Measurements from ENCODE around the gene DIO1. TPM values are rescaled to one million over a fixed set of nuclear protein-coding genes. Genes with fewer than 3 reads are reported as not detected.

The DIO1 gene
- total RNA-seq, 6 experiments from 2014 or later, result 27.2 to 132 (median 72.1) TPM

GRCh38 chr1:53949023-53949990 is 55.3 kb downstream of the DIO1 start:
- DNase-seq, result no peak
- 91% methylated on average over 4 of the region's 4 CpGs for WGBS (ENCODE audit: insufficient coverage, low coverage, low lambda C conversion rate, missing lambda C conversion rate)
- TF ChIP-seq POLR2A (IDR thresholded peaks at IDR 0.05) (no peak), CTCF (IDR thresholded peaks at IDR 0.05) (peak; percentile 33 to 52 (median 51))
- Histone ChIP-seq H3K36me3 (peaks cover 0 to 11% (median 6%) of the 10 kb centered on the region in 4 donors), H3K4me3 (no peak overlapping the region), H3K27ac (no peak overlapping the region), H3K4me1 (peaks cover 0 to 36% (median 0%) of the 10 kb centered on the region in 4 donors), H3K27me3 (no peaks in the 10 kb centered on the region), H3K9me3 (no peaks in the 10 kb centered on the region)
- no peak for ATAC-seq
- intact Hi-C loops (cut with DNase I), result loop anchor here in 1 of 2 donors (5.0 kb wide), 2 partner anchors 57 to 72 kb away; partner anchors contain the start of gene DIO1

GRCh38 chr1:53951697-53952096 is 57.7 kb downstream of the DIO1 start:
- ATAC-seq, result peak in 2 of 4 donors; percentile 67 to 73
- DNase-seq, result peak in 1 of 3 donors; percentile 48
- intact Hi-C loops (cut with DNase I), result no loop called here
- Histone ChIP-seq H3K36me3 (peaks cover 0 to 11% (median 6%) of the 10 kb centered on the region in 4 donors), H3K4me3 (no peak overlapping the region), H3K4me1 (peaks cover 0 to 37% (median 2%) of the 10 kb centered on the region in 4 donors), H3K27me3 (no peaks in the 10 kb centered on the region), H3K9me3 (no peaks in the 10 kb centered on the region), H3K27ac (peak overlapping the region in 1 of 3 donors; percentile 24)
- no peak for TF ChIP-seq POLR2A (IDR thresholded peaks at IDR 0.05)
- TF ChIP-seq CTCF (IDR thresholded peaks at IDR 0.05), result no peak
- WGBS (ENCODE audit: insufficient coverage, low coverage, low lambda C conversion rate, missing lambda C conversion rate), result 47% methylated on average over 5 of the region's 5 CpGs

- DNase-seq (no peak), ATAC-seq (no peak)
- H3K9me3 ChIP-seq, result no peaks in the 10 kb centered on the region
- no peak overlapping the region for H3K4me3 ChIP-seq
- H3K27me3 ChIP-seq, result no peaks in the 10 kb centered on the region
- H3K4me1 ChIP-seq, result peaks cover 0 to 27% (median 3%) of the 10 kb centered on the region in 4 donors
- no peak overlapping the region for H3K27ac ChIP-seq
- H3K36me3 ChIP-seq, result peaks cover 0 to 11% (median 6%) of the 10 kb centered on the region in 4 donors
- WGBS (ENCODE audit: insufficient coverage, low coverage, low lambda C conversion rate, missing lambda C conversion rate), result 77% methylated on average over 2 of the region's 2 CpGs
- intact Hi-C loops (cut with DNase I), result no loop called here
- TF ChIP-seq POLR2A (IDR thresholded peaks at IDR 0.05), result no peak
- TF ChIP-seq CTCF (IDR thresholded peaks at IDR 0.05), result no peak
Observed at GRCh38 chr1:53954128-53954527, 60.1 kb downstream of the DIO1 start.

- H3K4me3 ChIP-seq, result no peak overlapping the region
- ATAC-seq, result peak; percentile 55 to 63 (median 60)
- intact Hi-C loops (cut with DNase I), result no loop called here
- WGBS (ENCODE audit: insufficient coverage, low coverage, low lambda C conversion rate, missing lambda C conversion rate), result 48% methylated on average over 3 of the region's 3 CpGs
- H3K9me3 ChIP-seq, result no peaks in the 10 kb centered on the region
- H3K4me1 ChIP-seq, result peaks cover 0 to 31% (median 3%) of the 10 kb centered on the region in 4 donors
- peak overlapping the region in 2 of 3 donors; percentile 20 to 30 for H3K27ac ChIP-seq
- no peak for DNase-seq
- TF ChIP-seq POLR2A (IDR thresholded peaks at IDR 0.05) (no peak), CTCF (IDR thresholded peaks at IDR 0.05) (no peak)
- H3K36me3 ChIP-seq, result peaks cover 0 to 24% (median 11%) of the 10 kb centered on the region in 4 donors
- no peaks in the 10 kb centered on the region for H3K27me3 ChIP-seq
Observed at GRCh38 chr1:53956308-53957168, 62.6 kb downstream of the DIO1 start.
